Gastroesophageal sphincter (tissue), 3 donors: ENCODE data around the gene KCNMB2.

Experiments
- POLR2AphosphoS5 ChIP-seq: sonication (generic); formaldehyde crosslinking; IDR thresholded peaks from one replicate; pipeline ENCODE4 v1.6.1; 2017; ENCODE audit warnings: antibody characterized with exemption
- TF ChIP-seq, protein P1 (sequence below), 4 experiments: fragments of 200-600 bp in 2 of 4; fragments of 450-650 bp in 2 of 4; sonication (generic) in 1 of 4; IDR thresholded peaks; one replicate each; pipeline ENCODE4 v1.5.1; 2017 to 2019; ENCODE audit warnings: antibody characterized with exemption in 4 of 4, mild to moderate bottlenecking in 2 of 4, moderate library complexity in 2 of 4

DNA sequence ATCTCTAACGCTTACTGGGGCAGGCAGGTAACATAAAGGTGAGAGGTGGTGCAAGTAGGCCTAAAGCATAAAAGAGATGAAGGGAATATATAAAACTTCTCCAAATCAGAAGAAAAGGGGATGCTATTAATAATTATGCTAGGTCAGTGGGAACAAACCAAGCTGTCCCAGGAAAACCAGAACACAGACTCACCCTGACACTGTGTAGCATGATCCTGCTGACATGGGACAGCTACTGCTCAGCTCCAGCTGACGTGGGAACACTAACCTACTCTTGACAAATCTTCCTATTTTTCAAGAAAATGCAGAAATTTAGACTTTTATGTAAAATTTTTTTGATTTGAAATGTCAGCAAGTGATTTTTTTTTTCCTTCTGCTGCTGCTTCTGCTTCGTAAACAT is 203.5 kb downstream of the KCNMB2 start:
- TF ChIP-seq, protein P1, sequence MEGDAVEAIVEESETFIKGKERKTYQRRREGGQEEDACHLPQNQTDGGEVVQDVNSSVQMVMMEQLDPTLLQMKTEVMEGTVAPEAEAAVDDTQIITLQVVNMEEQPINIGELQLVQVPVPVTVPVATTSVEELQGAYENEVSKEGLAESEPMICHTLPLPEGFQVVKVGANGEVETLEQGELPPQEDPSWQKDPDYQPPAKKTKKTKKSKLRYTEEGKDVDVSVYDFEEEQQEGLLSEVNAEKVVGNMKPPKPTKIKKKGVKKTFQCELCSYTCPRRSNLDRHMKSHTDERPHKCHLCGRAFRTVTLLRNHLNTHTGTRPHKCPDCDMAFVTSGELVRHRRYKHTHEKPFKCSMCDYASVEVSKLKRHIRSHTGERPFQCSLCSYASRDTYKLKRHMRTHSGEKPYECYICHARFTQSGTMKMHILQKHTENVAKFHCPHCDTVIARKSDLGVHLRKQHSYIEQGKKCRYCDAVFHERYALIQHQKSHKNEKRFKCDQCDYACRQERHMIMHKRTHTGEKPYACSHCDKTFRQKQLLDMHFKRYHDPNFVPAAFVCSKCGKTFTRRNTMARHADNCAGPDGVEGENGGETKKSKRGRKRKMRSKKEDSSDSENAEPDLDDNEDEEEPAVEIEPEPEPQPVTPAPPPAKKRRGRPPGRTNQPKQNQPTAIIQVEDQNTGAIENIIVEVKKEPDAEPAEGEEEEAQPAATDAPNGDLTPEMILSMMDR (IDR thresholded peaks at IDR 0.05): no peak
- no peak for TF ChIP-seq POLR2AphosphoS5
